H1 (cell line): ENCODE measurements around the gene CAMSAP1. TPM values are rescaled to one million over a fixed set of nuclear protein-coding genes. Genes with fewer than 3 reads are reported as not detected.

ENCODE experiments used
- CBX5 ChIP-seq: fragments of 300-800, 300-1000 bp; sonication (generic); IDR thresholded peaks from 2 replicates; pipeline ENCODE4 v1.7.1; 2016; ENCODE audit warnings: antibody characterized with exemption, low read length, low read depth
- TCF12 ChIP-seq: IDR thresholded peaks from 2 replicates; pipeline ENCODE4 v1.6.1; 2011; ENCODE audit warnings: low read depth, mild to moderate bottlenecking, low read length
- polyA plus RNA-seq, 7 experiments: library from polyadenylated mRNA; depleted of rRNA in 3 of 7; stranded (reverse) in 5 of 7; unstranded in 2 of 7; fragments of >200 nt in 5 of 7; fragments of 200-250 nt in 2 of 7; gene quantifications; 1 replicate in 5 of 7; 2 replicates in 1 of 7; 4 replicates in 1 of 7; pipeline versions ENCODE4 v1.2.1 to v1.2.3, GENCODE V29; 2011 to 2013; ENCODE audit warnings: missing spikeins in 2 of 7, mixed read lengths in 2 of 7
- total RNA-seq: library from RNA; stranded (reverse); fragmentation: NEBNext Ultra II Directional; extraction: Animal tissue kit (Norgen Biotek cat#: 25700); gene quantifications from 2 replicates; pipeline ENCODE4 v1.2.1, GENCODE V29; 2021

CAMSAP1 gene
- total and polyA plus RNA-seq, 2 of the 8 experiments (the other 6 are each of a cell fraction or from before 2014, with no cell fraction given) = 13.4 to 44.0 TPM

DNA sequence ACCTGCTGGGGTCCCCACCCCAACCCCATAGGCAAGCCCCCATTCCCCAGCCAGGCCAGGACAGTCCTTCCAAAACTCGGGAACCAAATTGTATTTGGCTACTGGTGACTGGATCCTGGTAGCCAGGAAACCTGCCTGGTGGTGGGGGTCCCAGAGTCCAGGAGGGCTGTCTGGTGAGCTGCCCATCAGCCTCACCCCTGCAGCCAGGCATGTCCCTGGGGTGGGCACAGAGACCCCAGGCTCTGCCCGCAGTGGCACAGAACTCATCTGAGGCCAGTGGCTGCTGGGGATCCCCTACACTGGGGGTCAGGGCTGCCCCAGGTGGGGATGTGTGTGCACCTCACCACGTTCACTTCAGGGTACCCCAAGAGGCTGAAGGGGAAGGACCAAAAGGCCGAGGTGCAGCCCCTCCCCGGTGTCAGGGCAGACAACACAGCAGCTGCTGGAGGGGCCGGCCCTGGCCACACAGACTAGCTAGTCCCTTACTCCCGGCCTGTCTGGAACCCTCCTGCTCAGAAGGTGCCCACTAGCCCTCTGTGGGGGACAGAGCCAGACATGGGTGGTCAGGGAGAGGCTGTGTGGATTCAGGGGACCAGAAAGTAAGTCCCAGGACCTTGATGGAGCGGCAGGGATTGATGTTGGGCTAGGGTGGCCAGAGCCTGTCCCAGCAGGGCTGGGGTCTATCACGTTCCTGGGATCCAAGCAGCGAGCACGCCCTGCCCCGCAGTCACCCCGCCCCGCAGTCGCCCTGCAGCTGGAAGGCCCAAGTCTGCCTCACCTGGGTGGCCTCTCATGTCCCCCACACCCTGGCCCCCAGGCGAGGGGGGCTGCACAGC, 113.9 kb downstream of the CAMSAP1 start (continued):
- TF ChIP-seq TCF12 = no peak
- TF ChIP-seq CBX5 = no peak
